ENCODE data around the gene TRIM56. TPM values are rescaled to one million over a fixed set of nuclear protein-coding genes. Genes with fewer than 3 reads are reported as not detected.
"Not testable (repeated sequence)": the region's sequence is repeated elsewhere in the genome, so short reads cannot be mapped to it uniquely, and the experiment has no call there.

Gene TRIM56
- total and polyA plus RNA-seq, 2 experiments from 2014 or later, result 8.8 to 10.3 TPM

GRCh38 chr7:101102026-101102425, 16.7 kb downstream of the TRIM56 start:
- Histone ChIP-seq H3K79me2 (ENCODE audit: insufficient read depth) (peaks cover 14% of the 10 kb centered on the region), H3K27ac (no peak overlapping the region), H3K4me3 (no peak overlapping the region), H3K9ac (no peak overlapping the region), H3K27me3 (replicated peaks; ENCODE audit: insufficient read depth) (no peaks in the 10 kb centered on the region), H2AFZ (no peak overlapping the region), H4K20me1 (ENCODE audit: insufficient read depth) (no peaks in the 10 kb centered on the region), H3K9me2 (ENCODE audit: insufficient read depth) (no peaks in the 10 kb centered on the region), H3F3A (ENCODE audit: insufficient read depth) (peaks cover 26% of the 10 kb centered on the region), H3K36me3 (ENCODE audit: low read depth) (no peaks in the 10 kb centered on the region), H3K4me1 (ENCODE audit: insufficient read depth) (peaks cover 34% of the 10 kb centered on the region), H3K4me2 (ENCODE audit: unreplicated experiment) (no peak overlapping the region), H3K9me3 (ENCODE audit: low read depth) (no peaks in the 10 kb centered on the region)
- 96 to 97% methylated on average over 6 of the region's 6 CpGs for WGBS, 2 experiments (ENCODE audit: low coverage in 1 of 2, low lambda C conversion rate in 2 of 2, missing lambda C conversion rate in 2 of 2)
- DNase-seq, result no peak
- no peak for TF ChIP-seq EZH2phosphoT487 (IDR thresholded peaks at IDR 0.05; ENCODE audit: insufficient read depth, low read depth)
- no peak for TF ChIP-seq EZH2 (IDR thresholded peaks at IDR 0.05; ENCODE audit: insufficient read depth, poor library complexity, severe bottlenecking)
- in situ Hi-C loops (cut with MboI), result no loop called here

- H3K9ac ChIP-seq; H4K20me1 ChIP-seq (ENCODE audit: insufficient read depth); H3K4me2 ChIP-seq (ENCODE audit: unreplicated experiment); H2AFZ ChIP-seq; H3K4me3 ChIP-seq; H3K27ac ChIP-seq; H3K9me2 ChIP-seq (ENCODE audit: insufficient read depth); in situ Hi-C loops (cut with MboI); H3K36me3 ChIP-seq (ENCODE audit: low read depth); H3K9me3 ChIP-seq (ENCODE audit: low read depth); DNase-seq; H3K27me3 ChIP-seq (replicated peaks; ENCODE audit: insufficient read depth): not testable (repeated sequence)
- H3K4me1 ChIP-seq (ENCODE audit: insufficient read depth), result peaks cover 35% of the 10 kb centered on the region
- 85 to 89% methylated on average over 10 of the region's 10 CpGs for WGBS, 2 experiments (ENCODE audit: low coverage in 1 of 2, low lambda C conversion rate in 2 of 2, missing lambda C conversion rate in 2 of 2)
- peaks cover 22% of the 10 kb centered on the region for H3F3A ChIP-seq (ENCODE audit: insufficient read depth)
- H3K79me2 ChIP-seq (ENCODE audit: insufficient read depth), result peaks cover 10% of the 10 kb centered on the region
Measured at GRCh38 chr7:101103701-101104100, 18.4 kb downstream of the TRIM56 start.

GRCh38 chr7:101104193-101104713, 19.0 kb downstream of the TRIM56 start:
- Histone ChIP-seq H3K9me2 (ENCODE audit: insufficient read depth) (no peaks in the 10 kb centered on the region), H4K20me1 (ENCODE audit: insufficient read depth) (no peaks in the 10 kb centered on the region), H3F3A (ENCODE audit: insufficient read depth) (peaks cover 20% of the 10 kb centered on the region), H3K27ac (no peak overlapping the region), H3K4me1 (ENCODE audit: insufficient read depth) (peaks cover 33% of the 10 kb centered on the region), H3K9me3 (ENCODE audit: low read depth) (no peaks in the 10 kb centered on the region), H3K27me3 (replicated peaks; ENCODE audit: insufficient read depth) (no peaks in the 10 kb centered on the region), H3K36me3 (ENCODE audit: low read depth) (no peaks in the 10 kb centered on the region), H3K4me2 (ENCODE audit: unreplicated experiment) (no peak overlapping the region), H3K9ac (no peak overlapping the region), H3K4me3 (no peak overlapping the region), H2AFZ (no peak overlapping the region), H3K79me2 (ENCODE audit: insufficient read depth) (peaks cover 10% of the 10 kb centered on the region)
- DNase-seq, result no peak
- in situ Hi-C loops (cut with MboI), result no loop called here
- 82 to 84% methylated on average over 15 of the region's 15 CpGs for WGBS, 2 experiments (ENCODE audit: low coverage in 1 of 2, low lambda C conversion rate in 2 of 2, missing lambda C conversion rate in 2 of 2)
- no peak for TF ChIP-seq EZH2 (IDR thresholded peaks at IDR 0.05; ENCODE audit: insufficient read depth, poor library complexity, severe bottlenecking)
- TF ChIP-seq EZH2phosphoT487 (IDR thresholded peaks at IDR 0.05; ENCODE audit: insufficient read depth, low read depth), result no peak

- TF ChIP-seq EZH2phosphoT487 (IDR thresholded peaks at IDR 0.05; ENCODE audit: insufficient read depth, low read depth), result no peak
- TF ChIP-seq EZH2 (IDR thresholded peaks at IDR 0.05; ENCODE audit: insufficient read depth, poor library complexity, severe bottlenecking), result no peak
- WGBS, 2 experiments (ENCODE audit: low coverage in 1 of 2, low lambda C conversion rate in 2 of 2, missing lambda C conversion rate in 2 of 2), result 64 to 77% methylated on average over 3 of the region's 3 CpGs
- Histone ChIP-seq H3K9ac (no peak overlapping the region), H3K36me3 (ENCODE audit: low read depth) (no peaks in the 10 kb centered on the region), H4K20me1 (ENCODE audit: insufficient read depth) (no peaks in the 10 kb centered on the region), H3K9me2 (ENCODE audit: insufficient read depth) (no peaks in the 10 kb centered on the region), H3K4me1 (ENCODE audit: insufficient read depth) (peaks cover 28% of the 10 kb centered on the region), H3K79me2 (ENCODE audit: insufficient read depth) (peaks cover 10% of the 10 kb centered on the region), H3K4me2 (ENCODE audit: unreplicated experiment) (no peak overlapping the region), H2AFZ (no peak overlapping the region), H3F3A (ENCODE audit: insufficient read depth) (peaks cover 14% of the 10 kb centered on the region; the same call in 1 of the 2 replicates), H3K27me3 (replicated peaks; ENCODE audit: insufficient read depth) (no peaks in the 10 kb centered on the region), H3K4me3 (no peak overlapping the region), H3K27ac (no peak overlapping the region), H3K9me3 (ENCODE audit: low read depth) (no peaks in the 10 kb centered on the region)
- in situ Hi-C loops (cut with MboI), result no loop called here
- no peak for DNase-seq
Measured at GRCh38 chr7:101104799-101105198, 19.5 kb downstream of the TRIM56 start.

GRCh38 chr7:101105248-101105647, 20.0 kb downstream of the TRIM56 start:
- H3K9me2 ChIP-seq (ENCODE audit: insufficient read depth); H3K9me3 ChIP-seq (ENCODE audit: low read depth); in situ Hi-C loops (cut with MboI); H3K27ac ChIP-seq; H3K4me2 ChIP-seq (ENCODE audit: unreplicated experiment); H3K9ac ChIP-seq; H2AFZ ChIP-seq; DNase-seq; H3K27me3 ChIP-seq (replicated peaks; ENCODE audit: insufficient read depth); H3K36me3 ChIP-seq (ENCODE audit: low read depth); H3K4me3 ChIP-seq; H4K20me1 ChIP-seq (ENCODE audit: insufficient read depth): not testable (repeated sequence)
- peaks cover 12% of the 10 kb centered on the region; the same call in 1 of the 2 replicates for H3F3A ChIP-seq (ENCODE audit: insufficient read depth)
- WGBS, 2 experiments (ENCODE audit: low coverage in 1 of 2, low lambda C conversion rate in 2 of 2, missing lambda C conversion rate in 2 of 2), result 90 to 91% methylated on average over 5 of the region's 5 CpGs
- peaks cover 26% of the 10 kb centered on the region for H3K4me1 ChIP-seq (ENCODE audit: insufficient read depth)
- H3K79me2 ChIP-seq (ENCODE audit: insufficient read depth), result peaks cover 10% of the 10 kb centered on the region
